Measurements from ENCODE around the gene GSTP1.
A peak's percentile ranks its signal among the peaks of the same experiment; 100 is the strongest.

The GSTP1 gene

DNA sequence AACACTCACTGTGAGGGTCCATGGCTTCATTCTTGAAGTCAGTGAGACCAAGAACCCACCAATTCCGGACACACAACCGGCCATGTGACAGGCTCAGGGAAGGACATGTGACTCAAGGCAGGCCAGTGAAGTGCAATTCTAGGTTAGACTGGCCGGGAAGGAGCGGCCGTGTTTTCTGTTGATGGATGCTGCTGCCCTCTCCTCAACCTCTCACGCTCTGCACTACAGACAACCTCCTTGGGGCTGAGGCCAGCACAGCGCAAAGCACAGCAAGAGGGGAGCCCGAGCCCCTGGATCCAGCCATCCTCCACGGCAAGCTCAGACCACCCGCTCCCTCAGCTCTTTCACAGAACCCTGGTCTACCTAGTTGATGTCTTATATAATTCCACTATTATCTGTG, 43.4 kb downstream of the GSTP1 start:
- no peak for TF ChIP-seq JUND (IDR thresholded peaks at IDR 0.05; ENCODE audit: low read depth)

DNA sequence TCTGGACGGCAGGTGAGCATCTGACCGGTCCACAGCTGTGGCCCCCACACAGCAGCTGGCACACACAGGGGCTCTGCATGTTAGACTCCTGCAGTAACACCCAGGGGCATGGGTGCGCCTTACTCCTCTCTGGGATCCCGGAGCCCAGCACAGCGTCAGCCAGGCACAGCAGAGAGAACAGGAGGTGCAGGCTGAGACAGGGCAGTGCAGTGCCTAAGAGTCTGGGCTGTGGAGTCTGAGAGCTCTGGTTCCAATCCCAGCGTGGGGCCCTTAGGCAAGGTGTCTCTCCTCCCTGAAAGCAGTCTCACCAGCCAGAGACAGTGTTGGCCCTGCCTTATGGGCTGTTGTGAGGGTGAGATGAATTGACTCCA, 43.8 kb downstream of the GSTP1 start:
- no peak for TF ChIP-seq JUND (IDR thresholded peaks at IDR 0.05; ENCODE audit: low read depth)
- DNase-seq (ENCODE audit: low read depth in 1 of 2, low spot score in 1 of 2) = no peak
- in situ Hi-C loops (cut with HindIII; ENCODE audit: low pct_unique_long_range_greater_than_20kb, low sequenced_read_pairs) = no loop called here

More for the DNA sequence above, 43.4 kb downstream of the GSTP1 start:
- in situ Hi-C loops (cut with HindIII; ENCODE audit: low pct_unique_long_range_greater_than_20kb, low sequenced_read_pairs) = no loop called here
- DNase-seq (ENCODE audit: low read depth in 1 of 2, low spot score in 1 of 2) = no peak

DNA sequence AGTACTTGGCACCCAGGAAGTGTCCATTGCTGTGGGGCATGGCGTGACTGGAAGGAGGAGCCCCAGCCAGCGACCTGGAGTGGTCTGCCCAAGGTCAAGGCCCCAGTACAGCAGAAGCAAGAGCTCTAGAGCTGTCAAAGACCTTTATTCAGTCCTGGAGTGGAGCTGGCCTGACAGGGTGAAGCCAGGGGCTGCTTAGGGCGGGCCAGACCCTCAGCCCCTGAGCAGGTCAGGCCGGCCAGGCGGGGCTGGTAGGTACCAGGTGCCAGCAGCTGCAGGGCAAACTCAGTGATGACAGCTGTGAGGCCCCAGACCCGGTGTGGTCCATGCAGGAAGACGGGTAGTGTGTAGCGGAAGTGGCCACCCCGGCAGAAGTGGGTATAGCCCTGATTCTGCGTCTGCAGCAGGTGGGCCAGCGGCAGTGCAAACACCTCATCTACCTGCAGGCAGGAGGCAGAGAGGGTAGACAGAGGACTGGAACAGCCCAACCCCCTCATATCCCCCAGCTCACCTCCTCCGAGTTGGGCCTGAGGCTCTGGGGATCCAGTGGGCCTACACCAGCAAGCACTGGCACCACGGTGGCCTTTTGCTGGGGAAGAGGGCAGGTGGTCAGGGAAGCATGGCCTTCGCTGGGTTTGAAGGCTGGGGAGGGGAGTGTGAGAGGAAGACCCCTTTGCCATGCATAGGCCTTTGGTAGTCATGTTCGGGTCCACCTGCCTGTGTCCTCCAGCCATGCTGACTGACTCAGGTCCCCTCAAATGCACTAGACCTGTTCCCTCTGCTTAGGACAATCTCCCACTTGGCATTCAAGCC, 44.4 kb downstream of the GSTP1 start:
- in situ Hi-C loops (cut with HindIII; ENCODE audit: low pct_unique_long_range_greater_than_20kb, low sequenced_read_pairs) = no loop called here
- TF ChIP-seq JUND (IDR thresholded peaks at IDR 0.05; ENCODE audit: low read depth) = no peak
- no peak for DNase-seq (ENCODE audit: low read depth in 1 of 2, low spot score in 1 of 2)

DNA sequence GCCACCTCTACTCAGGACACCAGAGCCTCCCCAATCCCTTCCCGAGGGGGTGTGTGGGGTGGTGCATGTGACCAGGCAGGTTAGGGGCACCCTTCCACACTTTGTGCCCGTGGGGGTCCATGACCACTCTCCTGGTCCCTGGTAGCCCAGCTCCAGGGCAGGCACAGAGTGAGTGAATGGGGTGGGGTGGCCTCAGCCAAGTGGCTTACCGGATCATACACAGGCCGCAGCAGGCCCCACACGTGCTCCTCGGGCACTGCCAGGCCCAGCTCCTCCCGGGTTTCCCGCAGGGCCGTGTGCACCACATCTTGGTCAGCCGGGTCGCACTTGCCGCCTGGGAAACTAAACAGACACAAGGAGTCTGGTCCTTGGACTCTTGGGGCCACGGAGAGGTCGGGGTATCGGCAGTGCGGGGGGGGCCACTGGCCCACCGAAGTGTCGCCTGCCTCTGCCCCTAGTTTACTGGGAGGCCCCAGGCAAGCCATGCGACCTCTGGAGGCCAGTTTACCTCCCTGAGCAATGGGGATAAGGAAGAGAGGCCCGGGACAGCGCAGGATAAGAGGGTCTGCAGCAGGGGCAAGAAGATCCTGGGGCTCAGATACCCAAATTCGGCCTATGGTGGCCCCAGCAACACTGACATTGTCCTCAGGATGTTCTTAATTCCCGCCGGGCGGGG, 45.2 kb downstream of the GSTP1 start:
- in situ Hi-C loops (cut with HindIII; ENCODE audit: low pct_unique_long_range_greater_than_20kb, low sequenced_read_pairs) = no loop called here
- no peak for DNase-seq (ENCODE audit: low read depth in 1 of 2, low spot score in 1 of 2)
- no peak for TF ChIP-seq JUND (IDR thresholded peaks at IDR 0.05; ENCODE audit: low read depth)

DNA sequence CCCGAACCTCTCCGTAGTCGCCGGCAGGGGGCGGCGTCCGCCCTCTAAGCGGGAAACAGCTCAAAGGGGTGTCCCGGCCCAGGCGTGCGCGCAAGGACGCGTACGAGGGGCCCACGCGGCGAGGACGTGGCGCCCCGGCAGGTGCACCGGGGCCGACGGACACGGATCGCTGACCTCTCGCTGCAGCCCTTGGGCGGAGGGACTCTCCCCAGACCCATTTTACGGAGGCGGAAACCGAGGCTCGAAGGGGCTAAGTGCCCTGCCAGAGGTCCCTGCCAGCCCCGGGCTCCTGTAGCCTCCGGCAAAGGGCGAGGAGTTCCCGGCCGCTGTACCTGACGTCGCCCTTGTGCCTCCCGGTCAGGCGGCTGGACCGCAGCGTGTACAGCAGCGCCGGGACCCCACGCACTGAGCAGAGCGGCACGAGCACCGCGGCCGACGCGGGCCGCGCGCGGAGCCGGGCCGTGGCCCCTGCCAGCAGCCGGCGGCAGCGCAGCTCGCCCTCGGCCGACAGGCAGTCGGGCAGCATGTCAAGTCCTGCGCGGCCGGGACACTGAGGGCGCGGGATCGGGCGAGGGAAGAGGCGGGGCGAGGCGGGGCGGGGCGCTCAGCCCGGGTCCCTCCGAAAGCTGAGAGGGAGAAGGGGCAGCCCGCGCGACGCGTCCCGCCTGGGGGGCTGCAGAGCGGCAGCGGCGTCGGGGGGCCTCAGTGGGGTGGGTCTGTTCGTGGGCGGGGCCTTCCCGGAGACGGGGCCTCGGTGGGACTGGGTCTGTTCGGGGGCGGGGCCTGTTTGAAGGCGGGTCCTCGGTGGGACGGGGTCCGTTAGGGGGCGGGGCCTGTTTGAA, 46.0 kb downstream of the GSTP1 start, which contains the start of gene NUDT8:
Gene NUDT8, minus strand, starts transcription at position 552 of the 842 bp plus-strand sequence. Its CDS starts 26 bp downstream, at position 526.
- no peak for TF ChIP-seq JUND (IDR thresholded peaks at IDR 0.05; ENCODE audit: low read depth)
- in situ Hi-C loops (cut with HindIII; ENCODE audit: low pct_unique_long_range_greater_than_20kb, low sequenced_read_pairs) = no loop called here
- peak; percentile 91 to 94 for DNase-seq (ENCODE audit: low read depth in 1 of 2, low spot score in 1 of 2)

DNA sequence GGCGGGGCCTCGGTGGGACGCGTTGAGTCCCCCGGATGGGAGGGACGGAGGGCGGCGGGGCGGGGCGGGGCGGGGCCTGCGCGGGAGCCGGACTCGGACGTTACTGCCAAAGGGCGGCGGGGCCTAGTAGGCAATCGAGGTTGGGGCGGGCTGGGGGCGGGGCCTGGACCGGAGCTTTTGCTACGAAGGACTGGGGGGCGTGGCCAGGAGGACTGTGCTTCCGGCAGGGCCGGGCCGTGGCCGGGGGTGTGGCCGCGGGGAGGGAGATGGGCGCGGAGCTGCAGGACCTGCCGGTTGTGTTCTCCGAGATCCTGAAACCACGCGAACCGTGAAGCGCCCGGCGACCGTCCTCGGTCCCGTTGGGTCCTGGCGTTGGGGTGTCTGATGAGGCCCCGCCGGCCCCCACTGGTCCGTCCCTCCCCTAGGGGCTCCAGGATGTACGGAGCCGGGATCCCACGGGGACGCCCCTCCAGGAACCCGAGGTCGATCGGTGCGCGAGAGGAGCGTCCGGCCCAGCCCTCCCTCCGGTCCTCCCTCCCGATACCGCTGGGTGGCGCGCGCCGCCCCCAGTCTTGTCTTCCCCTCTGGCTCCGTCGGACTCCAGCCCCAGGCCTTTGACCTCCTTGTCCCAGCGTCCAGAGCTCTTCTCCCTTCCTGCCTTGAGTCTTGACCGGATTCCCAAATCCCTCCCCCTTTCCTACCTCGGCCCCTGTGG, 46.8 kb downstream of the GSTP1 start:
- in situ Hi-C loops (cut with HindIII; ENCODE audit: low pct_unique_long_range_greater_than_20kb, low sequenced_read_pairs) = no loop called here
- no peak for TF ChIP-seq JUND (IDR thresholded peaks at IDR 0.05; ENCODE audit: low read depth)
- peak; percentile 97 to 99 for DNase-seq (ENCODE audit: low read depth in 1 of 2, low spot score in 1 of 2)

DNA sequence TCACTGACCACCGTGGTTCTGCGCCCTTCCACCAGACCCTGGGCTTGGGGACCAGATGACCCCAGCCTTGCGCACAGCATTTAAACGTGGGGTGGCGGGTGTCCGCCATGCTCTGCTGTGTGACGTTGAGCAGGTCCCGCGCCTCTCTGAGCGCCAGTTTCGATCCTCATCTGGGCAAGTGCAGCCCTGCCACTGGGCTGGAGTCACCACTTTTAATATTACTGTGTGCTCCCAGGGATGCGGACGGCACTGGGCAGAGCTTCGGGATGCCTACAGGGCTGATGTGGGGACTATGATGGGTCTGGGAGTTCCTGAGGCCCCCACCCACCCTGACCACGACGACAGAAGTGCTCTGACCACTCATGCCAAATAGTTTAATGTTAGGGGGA, 47.3 kb downstream of the GSTP1 start:
- no peak for DNase-seq (ENCODE audit: low read depth in 1 of 2, low spot score in 1 of 2)
- in situ Hi-C loops (cut with HindIII; ENCODE audit: low pct_unique_long_range_greater_than_20kb, low sequenced_read_pairs) = no loop called here
- no peak for TF ChIP-seq JUND (IDR thresholded peaks at IDR 0.05; ENCODE audit: low read depth)

DNA sequence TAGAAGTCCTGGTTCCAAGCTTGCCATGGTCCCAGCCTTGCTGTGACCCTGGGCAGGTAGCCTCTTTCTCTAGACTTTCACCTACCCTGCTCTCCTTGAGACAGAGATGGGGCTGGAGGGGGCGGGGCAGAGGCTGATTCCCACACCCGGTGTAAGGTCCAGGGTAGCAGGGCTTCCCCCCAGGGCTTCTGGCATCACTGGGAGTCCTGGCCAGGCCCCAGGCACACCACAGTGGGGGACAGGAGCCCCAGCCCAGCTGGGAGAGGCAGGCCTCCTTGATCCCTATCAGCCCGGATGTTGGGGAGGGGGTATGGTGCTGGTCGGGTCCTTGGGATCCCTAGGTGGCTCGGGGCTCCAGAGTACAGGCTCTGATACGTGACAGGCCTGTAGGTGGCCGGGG, 47.8 kb downstream of the GSTP1 start:
- no peak for DNase-seq (ENCODE audit: low read depth in 1 of 2, low spot score in 1 of 2)
- in situ Hi-C loops (cut with HindIII; ENCODE audit: low pct_unique_long_range_greater_than_20kb, low sequenced_read_pairs) = no loop called here
- TF ChIP-seq JUND (IDR thresholded peaks at IDR 0.05; ENCODE audit: low read depth) = no peak

DNA sequence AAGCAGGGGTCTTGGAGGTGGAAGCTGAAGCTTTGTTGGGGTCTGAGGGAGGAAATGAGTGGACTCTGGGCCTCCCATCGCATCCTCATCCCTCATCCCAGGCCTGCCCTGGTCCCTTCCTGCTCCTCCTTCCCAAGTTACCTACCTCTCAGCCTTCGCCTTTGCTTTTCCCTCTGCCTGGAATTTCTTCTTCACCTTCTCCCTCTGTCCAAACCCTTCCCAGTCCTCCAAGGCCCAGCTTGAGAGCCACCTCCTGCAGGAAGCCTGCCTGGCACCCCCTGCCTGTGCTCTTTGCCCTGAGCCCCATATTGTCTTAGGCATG, 48.2 kb downstream of the GSTP1 start:
- no peak for DNase-seq (ENCODE audit: low read depth in 1 of 2, low spot score in 1 of 2)
- in situ Hi-C loops (cut with HindIII; ENCODE audit: low pct_unique_long_range_greater_than_20kb, low sequenced_read_pairs) = no loop called here
- no peak for TF ChIP-seq JUND (IDR thresholded peaks at IDR 0.05; ENCODE audit: low read depth)

DNA sequence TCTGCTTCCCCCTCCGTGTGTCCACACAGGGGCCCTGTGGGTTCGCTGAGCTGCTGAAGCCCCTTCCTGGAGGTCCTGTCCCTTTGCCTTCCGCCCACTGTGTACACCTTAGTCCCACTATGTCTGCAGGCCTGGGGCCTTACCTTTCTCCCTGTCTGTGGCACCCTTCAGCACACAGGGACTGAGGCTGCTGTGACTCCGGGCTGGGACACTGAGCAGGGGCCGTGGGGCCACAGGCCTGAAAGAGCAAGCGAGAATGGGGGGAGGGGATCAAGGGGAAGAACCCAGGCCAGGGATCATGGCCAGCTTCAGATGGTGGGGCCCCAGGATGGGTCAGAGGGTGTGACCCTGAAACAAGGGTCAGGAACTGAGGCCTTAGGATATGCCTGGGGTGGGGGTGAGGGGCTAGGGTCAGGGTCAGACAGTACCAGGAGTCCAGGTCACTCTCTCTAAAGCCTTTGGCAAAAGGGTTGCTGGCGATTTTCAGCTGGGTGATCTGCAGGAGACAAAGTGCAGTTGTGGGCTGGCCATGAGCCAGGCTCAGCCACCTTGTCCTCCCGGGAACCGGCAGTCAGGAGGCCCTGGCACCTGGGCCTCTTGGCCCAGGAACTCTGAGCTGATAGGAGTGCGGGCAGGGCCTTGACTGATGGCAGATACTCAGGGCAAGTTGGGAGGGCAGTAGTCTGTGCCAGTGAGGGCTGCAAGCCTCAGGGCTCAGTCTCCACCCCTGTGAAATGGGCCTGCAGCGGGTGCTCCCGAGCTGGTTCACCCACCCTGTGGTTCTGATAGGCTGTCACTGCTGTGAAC, 48.8 kb downstream of the GSTP1 start:
- no peak for TF ChIP-seq JUND (IDR thresholded peaks at IDR 0.05; ENCODE audit: low read depth)
- no peak for DNase-seq (ENCODE audit: low read depth in 1 of 2, low spot score in 1 of 2)
- in situ Hi-C loops (cut with HindIII; ENCODE audit: low pct_unique_long_range_greater_than_20kb, low sequenced_read_pairs) = no loop called here

DNA sequence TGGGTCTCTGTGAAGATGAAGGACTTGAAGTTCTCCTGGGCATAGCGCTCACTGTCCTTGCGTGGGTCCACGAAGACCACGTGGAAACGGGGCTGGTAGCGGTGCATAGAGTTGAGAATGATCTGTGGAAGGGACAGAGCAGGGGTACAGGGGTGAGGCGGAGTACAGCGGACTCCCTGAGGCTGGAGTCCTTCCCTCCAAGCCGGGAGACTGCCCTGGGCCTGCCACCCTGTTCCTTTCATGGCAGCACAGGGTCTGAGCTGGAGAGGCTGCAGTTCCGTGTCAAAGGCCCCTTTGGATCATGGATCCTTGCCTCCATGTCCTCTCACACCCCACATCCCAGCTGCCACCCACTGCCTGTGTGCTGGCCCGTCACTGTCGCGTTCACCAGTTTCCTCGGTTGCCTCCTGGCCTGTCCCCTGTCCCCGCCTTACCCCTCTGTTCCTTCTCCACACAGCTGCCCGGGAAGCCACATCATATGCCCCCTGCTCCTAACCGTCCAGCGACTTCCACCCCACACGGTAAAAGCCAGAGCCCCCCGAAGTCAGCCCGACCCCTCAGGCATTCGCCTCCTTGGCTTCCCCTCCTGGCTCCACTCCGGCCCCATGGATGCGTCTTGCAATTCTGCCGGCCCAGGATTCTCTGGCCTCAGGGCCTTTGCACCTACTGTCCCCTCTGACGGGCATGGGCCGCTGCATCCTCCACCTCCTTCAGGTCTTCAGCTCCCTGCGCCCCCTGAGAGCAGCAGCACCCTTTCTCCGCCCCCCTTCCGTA, 49.6 kb downstream of the GSTP1 start:
- in situ Hi-C loops (cut with HindIII; ENCODE audit: low pct_unique_long_range_greater_than_20kb, low sequenced_read_pairs) = no loop called here
- no peak for DNase-seq (ENCODE audit: low read depth in 1 of 2, low spot score in 1 of 2)
- no peak for TF ChIP-seq JUND (IDR thresholded peaks at IDR 0.05; ENCODE audit: low read depth)
